Vagina (tissue), 2 donors: ENCODE data around the gene MUC13.

Experiments
- CTCF ChIP-seq, 3 experiments: fragments of 450-650 bp in 2 of 3; fragments of 200-600 bp in 1 of 3; sonication (generic) in 1 of 3; IDR thresholded peaks; one replicate each; pipeline ENCODE4 v1.5.1; 2017 to 2019; ENCODE audit warnings: antibody characterized with exemption in 3 of 3, mild to moderate bottlenecking in 2 of 3, moderate library complexity in 2 of 3
- POLR2AphosphoS5 ChIP-seq, 2 donors: sonication (generic); formaldehyde crosslinking; IDR thresholded peaks; one replicate each; pipeline ENCODE4 v1.9.0; 2017; ENCODE audit warnings: antibody characterized with exemption in 2 of 2, mild to moderate bottlenecking in 2 of 2, low read depth in 1 of 2; ENCODE audit not compliant: insufficient read depth in 1 of 2

GRCh38 chr3:124969963-124970722 is 35.6 kb upstream of the MUC13 start:
- TF ChIP-seq CTCF (IDR thresholded peaks at IDR 0.05) (no peak), POLR2AphosphoS5 (IDR thresholded peaks at IDR 0.05; ENCODE audit: insufficient read depth in 1 of 2, low read depth in 1 of 2) (no peak)
